ENCODE measurements around the gene CTNNA3. TPM values are rescaled to one million over a fixed set of nuclear protein-coding genes. Genes with fewer than 3 reads are reported as not detected.
"Not testable (repeated sequence)": the region's sequence is repeated elsewhere in the genome, so short reads cannot be mapped to it uniquely, and the experiment has no call there.

Gene CTNNA3
- total RNA-seq, 2 donors from 2014 or later = 4.8 to 5.3 TPM

GRCh38 chr10:67537906-67538305 lies 158.1 kb downstream of the CTNNA3 start:
- intact Hi-C loops (cut with DNase I) = no loop called here
- DNase-seq (ENCODE audit: low spot score) = no peak

GRCh38 chr10:67533376-67533775 lies 162.6 kb downstream of the CTNNA3 start:
- intact Hi-C loops (cut with DNase I) = no loop called here
- no peak for DNase-seq (ENCODE audit: low spot score)

GRCh38 chr10:67530990-67531389 lies 165.0 kb downstream of the CTNNA3 start:
- DNase-seq (ENCODE audit: low spot score); intact Hi-C loops (cut with DNase I): not testable (repeated sequence)

- intact Hi-C loops (cut with DNase I) = loop anchor here in 1 of 2 donors (2.0 kb wide), 1 partner anchor 61 kb away; no protein-coding TSS in a partner anchor
- no peak for DNase-seq (ENCODE audit: low spot score)
Measured at GRCh38 chr10:67527351-67527750, 168.6 kb downstream of the CTNNA3 start.

GRCh38 chr10:67521546-67521945 lies 174.4 kb downstream of the CTNNA3 start:
- intact Hi-C loops (cut with DNase I) = no loop called here

GRCh38 chr10:67520924-67521520 lies 175.0 kb downstream of the CTNNA3 start:
- no peak for DNase-seq (ENCODE audit: low spot score)
- intact Hi-C loops (cut with DNase I) = no loop called here

More at GRCh38 chr10:67521546-67521945, 174.4 kb downstream of the CTNNA3 start:
- no peak for DNase-seq (ENCODE audit: low spot score)

- no peak for DNase-seq (ENCODE audit: low spot score)
- intact Hi-C loops (cut with DNase I) = no loop called here
Measured at GRCh38 chr10:67519434-67519833, 176.6 kb downstream of the CTNNA3 start.

- DNase-seq (ENCODE audit: low spot score) = no peak
Measured at GRCh38 chr10:67518756-67519155, 177.2 kb downstream of the CTNNA3 start.

GRCh38 chr10:67518043-67518442 lies 178.0 kb downstream of the CTNNA3 start:
- intact Hi-C loops (cut with DNase I) = no loop called here
- no peak for DNase-seq (ENCODE audit: low spot score)

More at GRCh38 chr10:67518756-67519155, 177.2 kb downstream of the CTNNA3 start:
- intact Hi-C loops (cut with DNase I) = no loop called here

- no peak for DNase-seq (ENCODE audit: low spot score)
- intact Hi-C loops (cut with DNase I) = no loop called here
Measured at GRCh38 chr10:67506757-67507091, 189.3 kb downstream of the CTNNA3 start.

- DNase-seq (ENCODE audit: low spot score) = no peak
- intact Hi-C loops (cut with DNase I) = no loop called here
Measured at GRCh38 chr10:67506083-67506756, 189.8 kb downstream of the CTNNA3 start.

- intact Hi-C loops (cut with DNase I) = no loop called here
- DNase-seq (ENCODE audit: low spot score) = no peak
Measured at GRCh38 chr10:67492317-67493019, 203.5 kb downstream of the CTNNA3 start.

- intact Hi-C loops (cut with DNase I) = no loop called here
- no peak for DNase-seq (ENCODE audit: low spot score)
Measured at GRCh38 chr10:67487906-67488619, 207.9 kb downstream of the CTNNA3 start.

- no peak for DNase-seq (ENCODE audit: low spot score)
- intact Hi-C loops (cut with DNase I) = no loop called here
Measured at GRCh38 chr10:67487199-67487598, 208.8 kb downstream of the CTNNA3 start.

- intact Hi-C loops (cut with DNase I) = no loop called here
Measured at GRCh38 chr10:67477868-67478267, 218.1 kb downstream of the CTNNA3 start.

GRCh38 chr10:67476201-67476600 lies 219.8 kb downstream of the CTNNA3 start:
- intact Hi-C loops (cut with DNase I) = no loop called here
- DNase-seq (ENCODE audit: low spot score) = no peak

More at GRCh38 chr10:67477868-67478267, 218.1 kb downstream of the CTNNA3 start:
- no peak for DNase-seq (ENCODE audit: low spot score)

GRCh38 chr10:67473850-67474633 lies 222.0 kb downstream of the CTNNA3 start:
- intact Hi-C loops (cut with DNase I) = no loop called here
- no peak for DNase-seq (ENCODE audit: low spot score)

- intact Hi-C loops (cut with DNase I) = no loop called here
Measured at GRCh38 chr10:67471022-67471421, 225.0 kb downstream of the CTNNA3 start.

GRCh38 chr10:67464278-67464677 lies 231.7 kb downstream of the CTNNA3 start:
- no peak for DNase-seq (ENCODE audit: low spot score)
- intact Hi-C loops (cut with DNase I) = no loop called here

More at GRCh38 chr10:67471022-67471421, 225.0 kb downstream of the CTNNA3 start:
- DNase-seq (ENCODE audit: low spot score) = no peak

Measured in posterior vena cava (tissue), 2 donors.